GM06990 (cell line): Measurements from ENCODE around the gene CABS1.

ENCODE experiments used
- DNase-seq: peaks from one replicate; pipeline ENCODE4 v3.0.0-alpha.2; 2011; ENCODE audit not compliant: insufficient read length; ENCODE audit errors: extremely low read depth
- H3K27me3 ChIP-seq: replicated peaks from 2 replicates; pipeline ENCODE4 v1.6.0; 2011; ENCODE audit warnings: low read length; ENCODE audit not compliant: control insufficient read depth, insufficient read depth
- H3K36me3 ChIP-seq: 2 replicates; pipeline ENCODE4 v1.5.1; 2011; ENCODE audit warnings: low read length; ENCODE audit not compliant: control insufficient read depth, insufficient read depth
- H3K4me3 ChIP-seq: replicated peaks from 2 replicates; pipeline ENCODE4 v1.5.1; 2011; ENCODE audit warnings: low read depth, mild to moderate bottlenecking, control low read depth, low read length
- TF ChIP-seq, protein P1 (sequence below): IDR thresholded peaks from 2 replicates; pipeline ENCODE4 v1.5.1; 2011; ENCODE audit warnings: low read length, control low read depth, mild to moderate bottlenecking, inconsistent platforms; ENCODE audit not compliant: insufficient read depth, poor library complexity, severe bottlenecking

Gene CABS1

DNA sequence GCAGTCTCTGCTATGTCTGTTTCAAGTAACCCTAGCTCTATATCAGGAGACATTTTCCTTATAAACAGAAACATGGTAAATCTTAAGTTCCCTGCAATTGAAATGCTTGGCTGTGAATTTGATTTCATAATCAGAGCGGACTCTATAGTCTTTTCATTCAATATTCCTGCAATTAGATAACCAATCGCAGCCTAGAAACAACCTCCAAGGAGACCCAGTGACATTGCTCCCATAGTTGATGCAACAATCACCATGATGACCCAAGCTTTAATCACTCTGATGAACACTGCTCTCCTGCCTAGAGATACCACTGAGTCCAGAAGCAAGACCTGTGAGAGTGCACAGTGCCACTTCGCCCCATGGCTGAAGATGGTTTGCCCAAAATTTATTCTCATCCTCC, at the start of gene CABS1:
Gene CABS1 (plus strand): TSS at position 301 of the 400 bp plus-strand sequence. CDS start 59 bp downstream, at position 360.
- TF ChIP-seq, protein P1, sequence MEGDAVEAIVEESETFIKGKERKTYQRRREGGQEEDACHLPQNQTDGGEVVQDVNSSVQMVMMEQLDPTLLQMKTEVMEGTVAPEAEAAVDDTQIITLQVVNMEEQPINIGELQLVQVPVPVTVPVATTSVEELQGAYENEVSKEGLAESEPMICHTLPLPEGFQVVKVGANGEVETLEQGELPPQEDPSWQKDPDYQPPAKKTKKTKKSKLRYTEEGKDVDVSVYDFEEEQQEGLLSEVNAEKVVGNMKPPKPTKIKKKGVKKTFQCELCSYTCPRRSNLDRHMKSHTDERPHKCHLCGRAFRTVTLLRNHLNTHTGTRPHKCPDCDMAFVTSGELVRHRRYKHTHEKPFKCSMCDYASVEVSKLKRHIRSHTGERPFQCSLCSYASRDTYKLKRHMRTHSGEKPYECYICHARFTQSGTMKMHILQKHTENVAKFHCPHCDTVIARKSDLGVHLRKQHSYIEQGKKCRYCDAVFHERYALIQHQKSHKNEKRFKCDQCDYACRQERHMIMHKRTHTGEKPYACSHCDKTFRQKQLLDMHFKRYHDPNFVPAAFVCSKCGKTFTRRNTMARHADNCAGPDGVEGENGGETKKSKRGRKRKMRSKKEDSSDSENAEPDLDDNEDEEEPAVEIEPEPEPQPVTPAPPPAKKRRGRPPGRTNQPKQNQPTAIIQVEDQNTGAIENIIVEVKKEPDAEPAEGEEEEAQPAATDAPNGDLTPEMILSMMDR = no peak
- H3K27me3 ChIP-seq = no peaks in the 10 kb centered on the region
- DNase-seq = no peak

DNA sequence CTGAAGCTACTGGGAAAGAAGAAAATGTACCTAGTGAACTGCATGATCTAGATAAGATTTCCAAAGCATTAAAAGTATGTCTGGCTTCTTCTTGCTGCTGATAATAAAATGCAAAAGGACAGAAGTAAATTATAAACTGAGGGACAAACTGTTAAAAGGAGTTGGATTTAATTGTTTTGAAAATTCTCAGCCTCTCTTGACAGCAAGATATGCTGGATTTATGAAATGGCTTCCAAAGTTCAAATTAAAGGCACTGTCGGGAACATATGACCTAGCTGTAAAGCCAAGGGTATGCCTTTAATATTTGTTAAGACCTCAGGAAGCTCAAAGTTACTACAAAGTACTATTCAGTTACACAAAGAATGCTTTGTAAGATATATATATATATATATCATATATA, 46.1 kb upstream of the CABS1 start:
- TF ChIP-seq, protein P1 = no peak
- H3K36me3 ChIP-seq = no peaks in the 10 kb centered on the region
- no peak overlapping the region for H3K4me3 ChIP-seq
- no peaks in the 10 kb centered on the region for H3K27me3 ChIP-seq
- no peak for DNase-seq

More for the DNA sequence above, at the start of gene CABS1:
- H3K36me3 ChIP-seq = no peaks in the 10 kb centered on the region
- H3K4me3 ChIP-seq = no peak within 1 kb of the TSS

DNA sequence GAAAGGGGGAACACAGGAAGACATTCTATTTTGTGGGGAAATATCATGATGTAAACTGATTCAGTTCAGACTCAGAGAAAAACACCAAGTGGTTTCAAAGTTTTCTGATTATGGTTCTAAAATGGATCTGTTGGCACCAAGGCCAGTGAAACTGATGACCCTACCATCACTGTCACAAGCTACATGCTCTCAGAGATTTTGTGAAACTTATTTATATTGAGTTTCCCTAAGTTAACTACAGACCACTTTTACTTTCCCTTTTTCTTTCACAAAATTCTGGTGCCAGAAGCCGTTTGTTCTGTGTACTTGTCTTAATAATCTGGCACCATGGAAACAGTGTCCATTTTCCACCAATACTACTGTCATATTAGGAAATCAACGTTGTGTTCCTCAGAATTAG, 43.4 kb upstream of the CABS1 start:
- Histone ChIP-seq H3K36me3 (no peaks in the 10 kb centered on the region), H3K27me3 (no peaks in the 10 kb centered on the region), H3K4me3 (no peak overlapping the region)
- DNase-seq = no peak
- TF ChIP-seq, protein P1 = no peak

DNA sequence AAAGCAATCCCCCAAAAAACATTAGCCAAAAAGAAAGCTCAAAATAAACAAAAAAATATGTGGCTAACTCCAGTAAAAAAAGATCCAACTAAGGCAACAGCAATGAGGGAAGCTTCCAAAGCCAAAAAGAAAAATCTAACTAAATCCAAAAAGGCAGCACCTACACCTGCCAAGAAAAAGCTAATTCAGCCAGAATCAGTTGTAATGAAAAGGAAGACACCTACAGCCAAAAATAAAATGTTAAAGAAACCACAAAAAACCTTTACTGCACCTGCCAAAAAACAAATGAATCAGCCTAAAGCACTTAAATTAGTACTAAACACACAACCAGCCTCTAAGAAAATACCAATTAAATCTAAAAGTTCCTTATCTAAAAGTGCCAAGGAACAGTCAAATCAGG, 37.2 kb upstream of the CABS1 start:
- TF ChIP-seq, protein P1 = no peak
- Histone ChIP-seq H3K27me3 (no peaks in the 10 kb centered on the region), H3K4me3 (no peak overlapping the region)

DNA sequence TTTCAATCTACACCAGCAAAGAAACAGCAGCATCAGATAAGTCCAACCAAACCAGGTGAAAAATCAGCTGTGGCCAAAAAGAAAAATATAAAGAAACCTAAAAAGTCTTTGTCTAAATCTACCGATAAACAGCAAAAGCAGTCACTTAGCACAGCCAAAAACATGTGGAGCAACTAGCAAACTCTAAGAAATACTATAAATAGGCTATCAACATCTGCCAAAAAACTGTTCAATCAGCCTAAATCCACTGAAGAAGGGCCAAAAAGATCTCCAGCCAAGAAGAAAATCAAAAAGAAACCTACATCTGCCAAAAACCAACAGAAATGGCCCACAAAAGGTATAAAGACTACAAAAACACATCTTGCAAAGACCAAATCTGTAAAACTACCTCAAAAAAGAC, 36.7 kb upstream of the CABS1 start:
- TF ChIP-seq, protein P1 = no peak
- H3K4me3 ChIP-seq = no peak overlapping the region
- DNase-seq = no peak
- H3K36me3 ChIP-seq = no peaks in the 10 kb centered on the region
- no peaks in the 10 kb centered on the region for H3K27me3 ChIP-seq

More for the DNA sequence above, 37.2 kb upstream of the CABS1 start:
- no peaks in the 10 kb centered on the region for H3K36me3 ChIP-seq
- DNase-seq = no peak

DNA sequence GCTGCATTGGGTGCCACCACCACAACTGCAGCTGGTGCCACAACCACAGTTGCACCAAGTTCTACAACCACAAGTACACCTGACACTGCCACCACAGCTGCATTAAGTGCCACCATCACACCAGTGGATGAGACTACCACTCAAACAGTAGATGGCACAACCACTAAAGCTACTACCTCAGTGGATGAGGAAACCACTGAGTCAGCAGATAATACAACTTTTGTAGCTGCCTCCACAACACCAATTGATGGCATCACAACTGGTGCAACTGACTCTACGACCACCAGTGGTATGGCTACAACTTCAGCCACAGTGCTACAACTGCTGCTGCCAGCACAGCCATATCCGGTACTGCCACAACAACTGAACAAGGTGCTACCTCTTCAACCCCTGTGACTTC, 35.1 kb upstream of the CABS1 start:
- H3K36me3 ChIP-seq = no peaks in the 10 kb centered on the region
- no peak for DNase-seq
- TF ChIP-seq, protein P1 = no peak
- H3K4me3 ChIP-seq = no peak overlapping the region
- no peaks in the 10 kb centered on the region for H3K27me3 ChIP-seq
